Measurements from ENCODE around the gene CREB3L2.

- TF ChIP-seq CTCF (IDR thresholded peaks at IDR 0.05) (no peak), ZFX (IDR thresholded peaks at IDR 0.05; ENCODE audit: borderline replicate concordance) (no peak)
Measured at GRCh38 chr7:137976232-137976631, 25.7 kb downstream of the CREB3L2 start.
